Stimulated activated effector memory CD8-positive, alpha-beta T cell treated with anti-CD3 and anti-CD28 coated beads, Interleukin-12 subunit alpha, Interleukin-12 subunit beta, amount 100 ng/mL, for 72 hours (primary cell): Measurements from ENCODE around the gene BNIP5.
"Not testable (repeated sequence)": the region's sequence is repeated elsewhere in the genome, so short reads cannot be mapped to it uniquely, and the experiment has no call there.

Experiments
- ATAC-seq: fragments of 150-1000 bp; cut with Tn5 transposase; 2 replicates; pipeline ENCODE4 v1.10.0; 2021
- DNase-seq, 2 donors: peaks; one replicate each; pipeline ENCODE4 v3.0.0; 2021 to 2022; ENCODE audit warnings: low spot score in 2 of 2
- H3K27ac Mint-ChIP-seq: one replicate; pipeline ENCODE4 v1.8.0; 2022; ENCODE audit warnings: mild to moderate bottlenecking, mixed read lengths
- H3K36me3 Mint-ChIP-seq: one replicate; pipeline ENCODE4 v1.8.0; 2022; ENCODE audit warnings: mild to moderate bottlenecking, mixed read lengths
- H3K4me1 Mint-ChIP-seq: one replicate; pipeline ENCODE4 v1.8.0; 2022; ENCODE audit warnings: mixed read lengths
- H3K4me3 Mint-ChIP-seq: one replicate; pipeline ENCODE4 v1.8.0; 2022; ENCODE audit warnings: mild to moderate bottlenecking, mixed read lengths
- H3K9me3 Mint-ChIP-seq: one replicate; pipeline ENCODE4 v1.8.0; 2022; ENCODE audit warnings: mixed read lengths

Gene BNIP5

GRCh38 chr6:36340306-36340617, 3.6 kb upstream of the BNIP5 start:
- ATAC-seq (no peak), DNase-seq (no peak)
- Mint-ChIP-seq H3K4me3 (no peak overlapping the region), H3K9me3 (no peaks in the 10 kb centered on the region), H3K4me1 (peaks cover 14% of the 10 kb centered on the region), H3K27ac (no peak overlapping the region), H3K36me3 (no peaks in the 10 kb centered on the region)

GRCh38 chr6:36339146-36339545, 2.5 kb upstream of the BNIP5 start:
- ATAC-seq, result no peak
- no peaks in the 10 kb centered on the region for H3K36me3 Mint-ChIP-seq

GRCh38 chr6:36338223-36338622, 1.5 kb upstream of the BNIP5 start:
- H3K4me3 Mint-ChIP-seq, H3K9me3 Mint-ChIP-seq, DNase-seq, H3K36me3 Mint-ChIP-seq, H3K27ac Mint-ChIP-seq, ATAC-seq: not testable (repeated sequence)
- peaks cover 23% of the 10 kb centered on the region for H3K4me1 Mint-ChIP-seq

More at GRCh38 chr6:36339146-36339545, 2.5 kb upstream of the BNIP5 start:
- Mint-ChIP-seq H3K4me1 (peaks cover 23% of the 10 kb centered on the region), H3K27ac (no peak overlapping the region), H3K9me3 (no peaks in the 10 kb centered on the region), H3K4me3 (no peak overlapping the region)
- DNase-seq, result no peak

- DNase-seq, result no peak
- no peak overlapping the region for H3K27ac Mint-ChIP-seq
- peaks cover 23% of the 10 kb centered on the region for H3K4me1 Mint-ChIP-seq
Measured at GRCh38 chr6:36337814-36338213, 1.1 kb upstream of the BNIP5 start.

GRCh38 chr6:36336208-36336710, 429 bp downstream of the BNIP5 start:
- no peak for ATAC-seq
- Mint-ChIP-seq H3K27ac (no peak overlapping the region), H3K4me3 (no peak overlapping the region)

More at GRCh38 chr6:36337814-36338213, 1.1 kb upstream of the BNIP5 start:
- H3K36me3 Mint-ChIP-seq, result no peaks in the 10 kb centered on the region
- H3K4me3 Mint-ChIP-seq, result no peak overlapping the region
- no peak for ATAC-seq
- no peaks in the 10 kb centered on the region for H3K9me3 Mint-ChIP-seq

GRCh38 chr6:36335465-36336207, 1.1 kb downstream of the BNIP5 start:
- Mint-ChIP-seq H3K27ac (no peak overlapping the region), H3K4me3 (no peak overlapping the region), H3K36me3 (no peaks in the 10 kb centered on the region), H3K9me3 (no peaks in the 10 kb centered on the region), H3K4me1 (peaks cover 25% of the 10 kb centered on the region)
- no peak for DNase-seq
- ATAC-seq, result no peak

More at GRCh38 chr6:36336208-36336710, 429 bp downstream of the BNIP5 start:
- DNase-seq, result no peak
- Mint-ChIP-seq H3K4me1 (peaks cover 30% of the 10 kb centered on the region), H3K9me3 (no peaks in the 10 kb centered on the region), H3K36me3 (no peaks in the 10 kb centered on the region)

- Mint-ChIP-seq H3K4me3 (no peak overlapping the region), H3K36me3 (no peaks in the 10 kb centered on the region), H3K4me1 (peaks cover 24% of the 10 kb centered on the region), H3K27ac (peak overlapping the region; percentile 5), H3K9me3 (no peaks in the 10 kb centered on the region)
- ATAC-seq, result no peak
- DNase-seq, result no peak
Measured at GRCh38 chr6:36334832-36335459, 1.7 kb downstream of the BNIP5 start.

- Mint-ChIP-seq H3K27ac (peak overlapping the region; percentile 5), H3K4me3 (no peak overlapping the region), H3K36me3 (no peaks in the 10 kb centered on the region), H3K9me3 (no peaks in the 10 kb centered on the region), H3K4me1 (peaks cover 24% of the 10 kb centered on the region)
- no peak for DNase-seq
- no peak for ATAC-seq
Measured at GRCh38 chr6:36333931-36334725, 2.6 kb downstream of the BNIP5 start.

GRCh38 chr6:36333171-36333895, 3.4 kb downstream of the BNIP5 start:
- Mint-ChIP-seq H3K4me1 (peaks cover 24% of the 10 kb centered on the region), H3K36me3 (no peaks in the 10 kb centered on the region)

GRCh38 chr6:36331381-36331780, 5.3 kb downstream of the BNIP5 start:
- ATAC-seq (no peak), DNase-seq (no peak)
- no peak overlapping the region for H3K27ac Mint-ChIP-seq
- peaks cover 17% of the 10 kb centered on the region for H3K4me1 Mint-ChIP-seq
- H3K9me3 Mint-ChIP-seq, result no peaks in the 10 kb centered on the region
- H3K4me3 Mint-ChIP-seq, result no peak overlapping the region
- H3K36me3 Mint-ChIP-seq, result no peaks in the 10 kb centered on the region

More at GRCh38 chr6:36333171-36333895, 3.4 kb downstream of the BNIP5 start:
- no peak overlapping the region for H3K27ac Mint-ChIP-seq
- H3K4me3 Mint-ChIP-seq, result no peak overlapping the region
- no peaks in the 10 kb centered on the region for H3K9me3 Mint-ChIP-seq
- DNase-seq (no peak), ATAC-seq (no peak)

GRCh38 chr6:36330366-36330765, 6.3 kb downstream of the BNIP5 start:
- peaks cover 17% of the 10 kb centered on the region for H3K4me1 Mint-ChIP-seq
- H3K27ac Mint-ChIP-seq, result no peak overlapping the region
- no peaks in the 10 kb centered on the region for H3K36me3 Mint-ChIP-seq
- H3K9me3 Mint-ChIP-seq, result no peaks in the 10 kb centered on the region
- ATAC-seq (no peak), DNase-seq (no peak)
- no peak overlapping the region for H3K4me3 Mint-ChIP-seq

- ATAC-seq (no peak), DNase-seq (no peak)
- Mint-ChIP-seq H3K4me1 (peaks cover 12% of the 10 kb centered on the region), H3K36me3 (no peaks in the 10 kb centered on the region), H3K27ac (no peak overlapping the region), H3K4me3 (no peak overlapping the region), H3K9me3 (no peaks in the 10 kb centered on the region)
Measured at GRCh38 chr6:36329798-36330291, 6.8 kb downstream of the BNIP5 start.

- no peak for DNase-seq
- H3K9me3 Mint-ChIP-seq, result no peaks in the 10 kb centered on the region
- H3K27ac Mint-ChIP-seq, result no peak overlapping the region
- no peak for ATAC-seq
- H3K4me3 Mint-ChIP-seq, result no peak overlapping the region
- no peaks in the 10 kb centered on the region for H3K36me3 Mint-ChIP-seq
- H3K4me1 Mint-ChIP-seq, result peaks cover 7% of the 10 kb centered on the region
Measured at GRCh38 chr6:36328600-36328999, 8.1 kb downstream of the BNIP5 start.

GRCh38 chr6:36327919-36328236, 8.8 kb downstream of the BNIP5 start:
- DNase-seq, result no peak

More at GRCh38 chr6:36327919-36328236, 8.8 kb downstream of the BNIP5 start:
- no peaks in the 10 kb centered on the region for H3K9me3 Mint-ChIP-seq
- no peak overlapping the region for H3K4me3 Mint-ChIP-seq
- H3K4me1 Mint-ChIP-seq, result peaks cover 7% of the 10 kb centered on the region
- H3K27ac Mint-ChIP-seq, result no peak overlapping the region
- no peak for ATAC-seq
- no peaks in the 10 kb centered on the region for H3K36me3 Mint-ChIP-seq
